Activated T-cell treated with anti-CD3 and anti-CD28 coated beads for 24 hours (primary cell): ENCODE data around the gene CIPC.

ENCODE experiments used
- DNase-seq: peaks from one replicate; pipeline ENCODE4 v3.0.0-alpha.2; 2020; ENCODE audit warnings: low read depth

Gene CIPC, protein sequence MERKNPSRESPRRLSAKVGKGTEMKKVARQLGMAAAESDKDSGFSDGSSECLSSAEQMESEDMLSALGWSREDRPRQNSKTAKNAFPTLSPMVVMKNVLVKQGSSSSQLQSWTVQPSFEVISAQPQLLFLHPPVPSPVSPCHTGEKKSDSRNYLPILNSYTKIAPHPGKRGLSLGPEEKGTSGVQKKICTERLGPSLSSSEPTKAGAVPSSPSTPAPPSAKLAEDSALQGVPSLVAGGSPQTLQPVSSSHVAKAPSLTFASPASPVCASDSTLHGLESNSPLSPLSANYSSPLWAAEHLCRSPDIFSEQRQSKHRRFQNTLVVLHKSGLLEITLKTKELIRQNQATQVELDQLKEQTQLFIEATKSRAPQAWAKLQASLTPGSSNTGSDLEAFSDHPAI

GRCh38 chr14:77097700-77098528 is at the start of gene CIPC:
TSS of gene CIPC (plus strand) at chr14:77098258. CDS start at chr14:77105709, 7,451 bp downstream.
- DNase-seq: peak; percentile 100

- no peak for DNase-seq
Measured at GRCh38 chr14:77051116-77051515, 46.9 kb upstream of the CIPC start.

- no peak for DNase-seq
Measured at GRCh38 chr14:77052281-77053044, 45.6 kb upstream of the CIPC start.

DNA sequence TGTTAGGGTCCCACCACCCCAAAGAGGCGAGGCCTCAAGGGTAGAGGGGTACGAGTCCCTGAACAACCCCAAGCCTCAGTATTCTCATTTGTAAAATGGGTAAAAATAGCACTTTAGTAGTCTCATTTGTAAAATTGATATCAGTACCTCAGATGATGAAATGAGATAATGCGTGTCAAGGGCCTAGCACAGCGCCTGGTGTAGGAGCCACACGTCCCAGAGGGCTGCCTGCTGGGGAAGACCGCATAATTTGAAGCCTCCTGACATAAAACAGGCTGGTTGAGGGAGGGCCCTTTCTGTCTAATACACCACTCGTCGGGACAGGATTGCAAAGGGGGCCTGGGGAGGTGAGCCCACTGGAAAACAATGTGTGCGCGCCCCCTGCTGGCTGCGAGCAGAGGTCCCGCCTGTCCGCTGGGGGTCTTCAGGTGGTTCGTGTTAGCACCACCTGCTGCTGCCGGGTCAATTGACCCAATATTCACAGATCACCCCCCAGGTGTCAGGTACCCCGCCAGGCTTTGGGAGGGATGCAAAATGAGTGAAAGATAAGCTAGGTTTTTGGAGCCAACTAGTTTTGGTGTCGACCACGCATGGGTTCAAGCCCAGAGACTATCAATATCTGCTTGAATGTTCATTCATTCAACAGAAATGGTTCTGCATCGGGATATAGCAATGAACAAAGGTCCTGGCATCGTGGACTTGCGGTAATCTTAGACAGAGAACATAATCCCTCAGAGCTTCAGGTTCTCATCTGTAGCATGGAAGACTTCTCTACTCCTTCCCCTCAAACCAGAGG is 44.8 kb upstream of the CIPC start:
- peak; percentile 69 for DNase-seq

GRCh38 chr14:77055306-77055705 is 42.8 kb upstream of the CIPC start:
- no peak for DNase-seq

GRCh38 chr14:77055981-77056380 is 42.1 kb upstream of the CIPC start:
- no peak for DNase-seq

DNA sequence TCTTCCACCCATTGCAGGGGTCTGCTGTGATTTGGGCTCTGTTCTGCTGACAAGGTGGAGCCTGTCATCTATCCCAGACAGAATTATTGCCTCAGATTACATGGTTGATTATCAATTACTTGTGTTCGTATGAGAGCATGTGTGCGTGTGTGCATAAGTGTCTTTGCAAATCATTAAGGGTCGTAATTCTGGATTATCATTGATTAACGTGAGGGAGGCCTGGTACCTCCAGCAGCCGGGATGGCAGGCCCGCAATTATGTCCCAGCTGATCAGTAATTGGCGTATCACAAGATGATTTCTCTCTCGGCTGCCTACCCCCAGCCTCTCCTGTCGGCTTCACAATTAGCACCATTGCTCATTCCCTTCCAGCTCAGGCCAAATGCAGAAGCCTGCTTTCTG is 39.9 kb upstream of the CIPC start:
- no peak for DNase-seq

DNA sequence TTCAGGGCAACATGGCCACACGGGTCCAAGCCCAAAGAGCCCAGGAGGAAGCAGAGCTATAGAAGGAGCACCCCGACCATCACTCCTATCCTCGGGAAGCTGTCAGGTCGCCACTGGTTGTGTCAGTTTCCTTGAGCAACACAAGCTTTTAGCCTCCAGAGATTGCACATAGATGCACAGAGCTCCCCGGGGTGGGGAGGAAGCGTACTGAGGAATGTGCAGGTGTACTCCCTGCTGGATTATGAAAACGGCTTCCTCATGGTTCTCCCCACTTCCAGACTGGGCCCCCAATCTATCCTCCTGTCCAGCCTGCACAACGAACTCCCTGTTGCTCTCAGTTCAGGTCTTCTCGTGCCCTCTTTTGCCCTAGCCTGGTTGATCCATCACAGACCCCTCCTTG is 39.3 kb upstream of the CIPC start:
- no peak for DNase-seq

GRCh38 chr14:77059276-77059915 is 38.7 kb upstream of the CIPC start:
- no peak for DNase-seq

- no peak for DNase-seq
Measured at GRCh38 chr14:77061630-77062257, 36.3 kb upstream of the CIPC start.

DNA sequence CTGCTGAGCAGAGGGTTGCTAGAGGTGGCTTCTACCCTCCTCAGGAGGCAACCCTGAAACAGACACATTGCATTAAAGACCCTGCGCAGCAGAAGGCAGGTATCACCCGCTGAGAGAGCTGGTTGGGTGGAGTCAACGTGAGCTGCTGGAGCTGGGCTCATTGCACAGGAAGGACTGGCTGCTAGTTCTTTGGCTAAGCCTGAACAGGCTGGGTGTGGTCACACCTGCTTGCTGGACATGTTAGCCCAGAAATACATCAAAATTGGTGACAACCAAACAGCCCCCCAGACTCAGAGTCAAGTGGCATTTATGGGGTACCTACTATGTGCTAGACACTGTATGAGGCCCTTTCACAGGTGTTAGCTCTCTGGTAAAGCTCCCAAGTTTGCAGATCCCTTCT is 35.8 kb upstream of the CIPC start:
- no peak for DNase-seq

DNA sequence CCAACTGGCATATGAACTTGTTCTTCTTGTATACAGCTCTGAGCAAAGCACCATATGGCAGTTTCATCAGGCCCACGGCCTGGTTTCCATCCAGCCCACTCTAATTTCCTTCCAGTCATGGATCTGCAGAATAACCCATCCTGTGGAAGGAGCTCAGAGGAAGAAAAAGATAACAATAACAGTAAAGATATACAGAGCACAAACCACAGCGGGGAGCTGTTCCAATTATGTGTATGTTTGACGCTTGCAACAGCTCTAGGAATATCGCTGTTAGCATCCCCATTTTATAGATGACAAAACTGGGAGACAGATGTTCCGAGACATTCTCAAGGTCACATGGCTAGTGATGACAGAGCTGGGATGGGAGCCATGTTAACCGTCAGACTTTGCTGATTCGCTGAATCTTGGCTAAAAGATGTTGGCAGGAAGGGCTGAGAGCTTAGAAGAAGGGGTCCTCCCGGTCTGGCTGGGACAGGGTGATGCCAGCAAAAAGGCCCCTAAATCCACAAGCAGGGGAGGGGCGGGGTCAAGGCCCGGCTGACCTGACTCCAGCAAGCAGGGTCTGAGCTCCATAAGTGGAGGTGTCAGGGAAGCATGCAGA is 34.4 kb upstream of the CIPC start:
- no peak for DNase-seq

DNA sequence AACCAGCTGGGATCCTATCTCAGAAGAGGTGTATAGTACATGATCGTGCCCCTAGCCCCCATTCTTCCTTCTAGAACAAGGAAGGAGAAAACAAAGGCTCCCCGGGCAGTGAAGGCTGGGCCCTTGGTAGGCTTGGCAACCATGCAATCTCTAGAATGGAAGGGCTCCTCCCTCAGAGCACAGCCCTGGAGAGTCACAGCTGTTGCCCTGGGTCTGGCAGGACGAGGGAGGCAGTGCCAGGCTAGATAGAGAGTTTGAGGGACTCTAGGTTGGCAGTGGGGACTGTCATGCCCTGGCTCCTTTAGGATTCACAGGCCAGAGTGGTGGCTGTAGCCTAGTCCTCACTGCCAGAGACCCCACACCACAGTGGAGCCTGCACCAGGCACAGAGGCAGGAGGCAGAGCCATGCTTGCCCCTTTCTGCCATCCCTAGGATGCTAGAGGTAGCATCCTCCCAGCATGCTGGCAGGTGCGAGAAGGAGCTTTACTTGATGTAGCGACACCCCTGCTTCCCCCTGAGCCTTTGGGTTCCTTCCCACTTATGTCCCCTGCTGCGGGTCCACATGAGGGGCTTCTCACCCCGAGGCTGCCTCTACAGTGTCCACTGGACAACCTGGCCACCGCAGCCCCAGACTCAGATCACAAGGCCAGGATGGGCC is 33.4 kb upstream of the CIPC start:
- no peak for DNase-seq

DNA sequence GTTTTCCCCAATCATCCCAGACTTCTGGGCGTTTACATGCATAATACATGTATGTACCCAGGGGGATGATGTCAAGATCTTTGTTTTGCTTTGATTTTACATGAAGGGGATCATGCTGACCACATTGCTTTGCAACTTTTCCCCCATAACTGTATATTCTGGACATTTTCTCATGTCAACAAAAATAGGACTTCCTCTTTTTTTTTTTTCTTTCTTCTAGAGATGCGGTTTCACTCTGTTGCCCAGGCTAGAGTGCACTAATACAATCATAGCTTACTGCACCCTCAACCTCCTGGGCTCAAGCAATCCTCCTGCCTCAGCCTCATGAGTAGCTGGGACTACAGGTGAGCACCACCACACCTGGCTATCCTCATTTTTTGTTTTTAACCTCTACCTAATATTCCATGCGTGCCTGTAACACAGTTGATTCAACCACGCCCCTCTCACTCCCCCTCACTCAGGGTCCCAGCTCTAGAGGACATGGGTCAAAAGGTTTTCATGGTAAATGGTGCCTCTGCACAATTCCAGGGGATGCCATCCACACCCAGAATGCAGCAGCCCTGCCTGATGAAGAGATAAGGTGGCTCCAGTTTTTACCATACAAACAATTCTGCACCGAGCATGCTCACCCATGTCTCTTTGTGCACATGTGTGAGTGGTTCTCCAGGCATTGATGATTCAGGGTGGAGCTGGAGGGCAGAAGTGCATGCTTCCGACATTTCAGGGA is 32.0 kb upstream of the CIPC start:
- DNase-seq: no peak

DNA sequence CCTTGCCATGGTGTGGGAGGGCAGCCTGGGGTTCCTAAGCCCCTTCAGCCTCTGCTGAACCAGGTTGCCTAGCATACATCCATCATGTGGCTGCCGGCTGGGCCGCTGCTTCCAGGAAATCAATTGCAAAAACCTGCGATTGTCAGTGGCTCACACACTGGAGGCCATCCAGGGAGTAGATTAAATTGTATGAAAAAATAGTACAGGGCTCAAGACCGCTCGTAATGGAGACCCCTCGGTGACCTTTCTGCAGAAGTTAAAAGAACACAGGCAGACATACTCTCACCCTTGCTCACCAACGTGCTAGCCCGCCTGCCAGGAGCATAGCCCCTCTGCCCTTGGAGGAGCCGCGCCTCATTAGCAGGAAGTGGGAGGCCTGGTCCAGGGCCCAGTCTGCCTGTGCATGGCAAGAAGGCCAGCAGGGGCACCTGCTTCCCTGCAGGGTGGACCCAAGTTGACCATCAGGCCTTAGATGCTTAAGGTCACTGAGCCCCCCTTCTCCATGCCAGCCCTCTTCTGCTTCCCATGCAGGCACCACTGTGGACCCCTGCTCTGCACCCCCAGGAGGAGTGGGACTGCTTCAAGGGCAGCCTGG is 31.4 kb upstream of the CIPC start:
- no peak for DNase-seq

GRCh38 chr14:77067632-77068516 is 30.2 kb upstream of the CIPC start:
- peak; percentile 40 for DNase-seq

DNA sequence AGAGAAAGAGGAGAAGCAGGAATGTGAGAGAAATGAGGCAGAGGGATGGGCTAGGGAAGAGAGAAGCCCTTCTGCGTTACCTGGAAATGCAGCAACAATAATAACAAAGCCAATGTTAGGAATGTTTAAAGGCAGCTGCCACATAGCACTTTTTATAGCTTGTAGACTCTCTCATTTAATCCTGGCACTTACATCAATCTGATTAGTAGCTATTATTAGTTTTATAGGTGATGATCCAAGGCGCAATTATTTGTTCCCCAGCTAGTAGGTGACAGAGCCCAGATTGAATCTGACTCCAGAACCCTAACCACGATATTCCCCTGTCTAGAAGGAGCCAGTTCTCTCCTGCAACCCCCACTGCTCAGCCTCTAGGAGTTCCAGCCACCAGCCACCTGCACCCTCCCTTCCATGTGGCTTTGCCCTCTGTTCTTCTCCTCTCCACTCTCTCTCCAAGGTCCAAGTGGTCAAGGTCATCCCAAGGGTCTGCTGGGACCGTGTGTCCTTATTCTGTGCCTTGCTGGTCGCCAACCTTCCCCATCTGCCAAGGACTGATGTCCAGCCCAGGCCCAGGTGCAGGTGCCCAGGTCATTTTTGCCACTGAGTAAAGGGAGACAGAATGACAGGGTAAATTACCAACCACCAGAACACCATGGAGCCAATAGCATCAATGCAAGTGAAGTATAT is 29.4 kb upstream of the CIPC start:
- DNase-seq: no peak
